ENCODE results near the gene NEAT1. TPM values are rescaled to one million over a fixed set of nuclear protein-coding genes. Genes with fewer than 3 reads are reported as not detected.

Gene NEAT1
- total and polyA plus RNA-seq, 11 donors, result 17.0 to 760 (median 507) TPM

GRCh38 chr11:65488273-65489034, 65.9 kb downstream of the NEAT1 start:
- WGBS, 4 donors, result 15 to 32% (median 25%) methylated on average over 8 to 10 of the region's 10 CpGs
- TF ChIP-seq POLR2A (IDR thresholded peaks at IDR 0.05), result no peak
- no peak for TF ChIP-seq CTCF (IDR thresholded peaks at IDR 0.05)
- H3K4me3 ChIP-seq, result peak overlapping the region in 9 of 12 donors; percentile 0 to 41 (median 30)
- H3K9me3 ChIP-seq, result no peaks in the 10 kb centered on the region
- peak overlapping the region; percentile 90 to 100 (median 99) for H3K27ac ChIP-seq
- ATAC-seq (no peak), DNase-seq (peak in 2 of 5 donors; percentile 50 to 72)
- intact Hi-C loops (cut with DNase I), result no loop called here
- peaks cover 45 to 86% (median 78%) of the 10 kb centered on the region in 12 donors for H3K4me1 ChIP-seq
- no peaks in the 10 kb centered on the region for H3K36me3 ChIP-seq
- H3K27me3 ChIP-seq, result no peaks in the 10 kb centered on the region

- H3K9me3 ChIP-seq, result no peaks in the 10 kb centered on the region
- DNase-seq, result peak; percentile 85 to 92 (median 86)
- H3K27ac ChIP-seq, result peak overlapping the region; percentile 90 to 100 (median 99)
- H3K4me3 ChIP-seq, result peak overlapping the region in 2 of 12 donors; percentile 2 to 35
- intact Hi-C loops (cut with DNase I), result no loop called here
- WGBS, 4 donors, result 13 to 27% (median 20%) methylated on average over 3 to 10 of the region's 10 CpGs
- peak; percentile 17 to 70 for TF ChIP-seq POLR2A (IDR thresholded peaks at IDR 0.05)
- no peak for TF ChIP-seq CTCF (IDR thresholded peaks at IDR 0.05)
- H3K27me3 ChIP-seq, result no peaks in the 10 kb centered on the region
- peaks cover 47 to 93% (median 85%) of the 10 kb centered on the region in 12 donors for H3K4me1 ChIP-seq
- peak; percentile 3 to 45 (median 24) for ATAC-seq
- H3K36me3 ChIP-seq, result no peaks in the 10 kb centered on the region
Observed at GRCh38 chr11:65489035-65489705, 66.6 kb downstream of the NEAT1 start.

- Histone ChIP-seq H3K27ac (peak overlapping the region; percentile 90 to 100 (median 99)), H3K36me3 (no peaks in the 10 kb centered on the region), H3K9me3 (no peaks in the 10 kb centered on the region), H3K27me3 (no peaks in the 10 kb centered on the region), H3K4me1 (peaks cover 47 to 97% (median 91%) of the 10 kb centered on the region in 12 donors), H3K4me3 (peak overlapping the region in 2 of 12 donors; percentile 2 to 11)
- DNase-seq (peak in 2 of 5 donors; percentile 52 to 74), ATAC-seq (no peak)
- TF ChIP-seq CTCF (IDR thresholded peaks at IDR 0.05), result no peak
- TF ChIP-seq POLR2A (IDR thresholded peaks at IDR 0.05), result no peak
- intact Hi-C loops (cut with DNase I), result no loop called here
- WGBS, 4 donors, result 25 to 36% (median 29%) methylated on average over 8 of the region's 8 CpGs
Observed at GRCh38 chr11:65489706-65490320, 67.2 kb downstream of the NEAT1 start.

- DNase-seq, result no peak
- intact Hi-C loops (cut with DNase I), result no loop called here
- no peaks in the 10 kb centered on the region for H3K9me3 ChIP-seq
- peak overlapping the region in 1 of 12 donors; percentile 2 for H3K4me3 ChIP-seq
- TF ChIP-seq POLR2A (IDR thresholded peaks at IDR 0.05) (no peak), CTCF (IDR thresholded peaks at IDR 0.05) (no peak)
- 36 to 60% (median 57%) methylated on average over 3 of the region's 3 CpGs for WGBS, 4 donors
- H3K27ac ChIP-seq, result peak overlapping the region; percentile 90 to 100 (median 99)
- no peaks in the 10 kb centered on the region for H3K27me3 ChIP-seq
- no peaks in the 10 kb centered on the region for H3K36me3 ChIP-seq
- no peak for ATAC-seq
- peaks cover 54 to 97% (median 95%) of the 10 kb centered on the region in 12 donors for H3K4me1 ChIP-seq
Observed at GRCh38 chr11:65491163-65491465, 68.5 kb downstream of the NEAT1 start.
